ENCODE data around the gene ACMSD. TPM values are rescaled to one million over a fixed set of nuclear protein-coding genes. Genes with fewer than 3 reads are reported as not detected.

ACMSD gene
- total and polyA plus RNA-seq, 9 of the 15 experiments (the other 6 are each of a cell fraction or from before 2014, with no cell fraction given) = not detected

GRCh38 chr2:134918526-134919340, 80.3 kb downstream of the ACMSD start, which contains the start of gene CCNT2 (continued):
- TF ChIP-seq ZNF407 (IDR thresholded peaks at IDR 0.05; ENCODE audit: low read depth) = peak; percentile 95
- TF ChIP-seq EP400 (IDR thresholded peaks at IDR 0.05) = peak; percentile 77
- TF ChIP-seq HDAC1 (IDR thresholded peaks at IDR 0.05) = peak in 1 of 2 experiments; percentile 64; a peak in 2 of 4 replicates
- no peak for TF ChIP-seq CSDE1 (IDR thresholded peaks at IDR 0.05)
- TF ChIP-seq ZNF75A (CRISPR knock-in tag; IDR thresholded peaks at IDR 0.05) = no peak
- no peak for TF ChIP-seq GTF2A2 (tag; IDR thresholded peaks at IDR 0.05)
- TF ChIP-seq MTA2 (IDR thresholded peaks at IDR 0.05; ENCODE audit: low read depth) = 0 out of 2 replicates have a peak, but pooled peaks have one; percentile 4
- TF ChIP-seq HSF4 (CRISPR knock-in tag; IDR thresholded peaks at IDR 0.05; ENCODE audit: borderline replicate concordance) = no peak
- TF ChIP-seq, protein P1, sequence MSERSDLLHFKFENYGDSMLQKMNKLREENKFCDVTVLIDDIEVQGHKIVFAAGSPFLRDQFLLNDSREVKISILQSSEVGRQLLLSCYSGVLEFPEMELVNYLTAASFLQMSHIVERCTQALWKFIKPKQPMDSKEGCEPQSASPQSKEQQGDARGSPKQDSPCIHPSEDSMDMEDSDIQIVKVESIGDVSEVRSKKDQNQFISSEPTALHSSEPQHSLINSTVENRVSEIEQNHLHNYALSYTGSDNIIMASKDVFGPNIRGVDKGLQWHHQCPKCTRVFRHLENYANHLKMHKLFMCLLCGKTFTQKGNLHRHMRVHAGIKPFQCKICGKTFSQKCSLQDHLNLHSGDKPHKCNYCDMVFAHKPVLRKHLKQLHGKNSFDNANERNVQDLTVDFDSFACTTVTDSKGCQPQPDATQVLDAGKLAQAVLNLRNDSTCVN (CRISPR knock-in tag; IDR thresholded peaks at IDR 0.05) = no peak
- TF ChIP-seq RB1 (IDR thresholded peaks at IDR 0.05; ENCODE audit: low read depth) = peak; percentile 73
